Measurements from ENCODE around the gene ADGRD1. TPM values are rescaled to one million over a fixed set of nuclear protein-coding genes. Genes with fewer than 3 reads are reported as not detected.
A peak's percentile ranks its signal among the peaks of the same experiment; 100 is the strongest.

Gene ADGRD1
- total and polyA plus RNA-seq, 4 donors, result 2.1 to 97.6 (median 31.0) TPM

DNA sequence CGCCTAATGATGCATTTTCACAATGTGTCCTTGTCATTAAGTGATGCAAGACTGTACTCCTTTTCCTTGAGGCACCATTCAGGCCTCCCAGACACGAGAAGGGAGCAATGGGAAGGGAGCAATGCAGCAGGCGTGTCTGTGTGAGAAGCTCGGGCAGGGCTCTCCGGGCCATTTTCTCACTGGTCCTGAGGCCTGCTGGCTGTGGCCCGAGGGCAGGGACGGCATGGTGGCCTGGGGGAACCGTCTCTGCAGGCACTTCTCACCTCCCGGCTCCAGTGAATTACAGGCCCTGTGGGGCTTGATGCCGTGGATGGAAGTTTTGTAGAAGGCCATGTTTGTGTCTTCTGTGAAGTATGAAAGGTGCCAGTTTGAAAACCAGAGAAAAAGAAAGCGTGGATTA is 71.0 kb downstream of the ADGRD1 start:
- no peaks in the 10 kb centered on the region for H3K36me3 ChIP-seq (ENCODE audit: control insufficient read depth in 1 of 2, insufficient read depth in 2 of 2, low read length in 1 of 2)
- WGBS, 2 donors, result 79 to 83% methylated on average over 11 of the region's 11 CpGs
- DNase-seq (no peak), ATAC-seq (ENCODE audit: low FRiP score) (no peak)
- H3K4me3 ChIP-seq (ENCODE audit: low read length in 2 of 2), result no peak overlapping the region
- H3K27me3 ChIP-seq (ENCODE audit: control insufficient read depth in 1 of 2, insufficient read depth in 2 of 2, low read length in 1 of 2), result no peaks in the 10 kb centered on the region
- intact Hi-C loops (cut with DNase I), result no loop called here
- no peak overlapping the region for H3K27ac ChIP-seq (ENCODE audit: low read depth in 1 of 2, low read length in 2 of 2)
- no peaks in the 10 kb centered on the region for H3K4me1 ChIP-seq (ENCODE audit: control insufficient read depth in 1 of 2, insufficient read depth in 2 of 2, low read length in 2 of 2)
- no peaks in the 10 kb centered on the region for H3K9me3 ChIP-seq (ENCODE audit: control insufficient read depth, low read length)

DNA sequence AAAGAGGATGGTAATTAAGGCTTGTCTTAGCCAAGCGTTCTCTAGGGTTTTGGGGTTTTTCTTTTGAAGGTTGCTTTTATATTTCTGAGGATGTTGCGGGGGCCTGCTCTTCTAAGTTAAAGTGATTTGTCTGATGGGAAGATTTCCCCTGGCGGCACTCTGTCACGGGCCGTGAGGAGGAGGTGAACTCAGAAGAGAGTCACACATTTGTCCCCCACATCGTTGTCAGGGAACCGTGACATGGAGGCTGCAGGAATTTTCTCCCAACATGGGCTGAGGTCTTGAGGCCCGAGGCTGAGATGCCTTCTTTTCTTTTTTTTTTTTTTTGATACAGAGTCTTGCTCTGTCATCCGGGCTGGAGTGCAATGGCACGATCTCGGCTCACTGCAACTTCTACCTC is 71.5 kb downstream of the ADGRD1 start:
- Histone ChIP-seq H3K36me3 (ENCODE audit: control insufficient read depth in 1 of 2, insufficient read depth in 2 of 2, low read length in 1 of 2) (no peaks in the 10 kb centered on the region), H3K9me3 (ENCODE audit: control insufficient read depth, low read length) (no peaks in the 10 kb centered on the region), H3K27ac (ENCODE audit: low read depth in 1 of 2, low read length in 2 of 2) (no peak overlapping the region), H3K27me3 (ENCODE audit: control insufficient read depth in 1 of 2, insufficient read depth in 2 of 2, low read length in 1 of 2) (no peaks in the 10 kb centered on the region), H3K4me3 (ENCODE audit: low read length in 2 of 2) (no peak overlapping the region), H3K4me1 (ENCODE audit: control insufficient read depth in 1 of 2, insufficient read depth in 2 of 2, low read length in 2 of 2) (no peaks in the 10 kb centered on the region)
- DNase-seq (no peak), ATAC-seq (ENCODE audit: low FRiP score) (no peak)
- intact Hi-C loops (cut with DNase I), result no loop called here
- 78 to 79% methylated on average over 11 of the region's 11 CpGs for WGBS, 2 donors

DNA sequence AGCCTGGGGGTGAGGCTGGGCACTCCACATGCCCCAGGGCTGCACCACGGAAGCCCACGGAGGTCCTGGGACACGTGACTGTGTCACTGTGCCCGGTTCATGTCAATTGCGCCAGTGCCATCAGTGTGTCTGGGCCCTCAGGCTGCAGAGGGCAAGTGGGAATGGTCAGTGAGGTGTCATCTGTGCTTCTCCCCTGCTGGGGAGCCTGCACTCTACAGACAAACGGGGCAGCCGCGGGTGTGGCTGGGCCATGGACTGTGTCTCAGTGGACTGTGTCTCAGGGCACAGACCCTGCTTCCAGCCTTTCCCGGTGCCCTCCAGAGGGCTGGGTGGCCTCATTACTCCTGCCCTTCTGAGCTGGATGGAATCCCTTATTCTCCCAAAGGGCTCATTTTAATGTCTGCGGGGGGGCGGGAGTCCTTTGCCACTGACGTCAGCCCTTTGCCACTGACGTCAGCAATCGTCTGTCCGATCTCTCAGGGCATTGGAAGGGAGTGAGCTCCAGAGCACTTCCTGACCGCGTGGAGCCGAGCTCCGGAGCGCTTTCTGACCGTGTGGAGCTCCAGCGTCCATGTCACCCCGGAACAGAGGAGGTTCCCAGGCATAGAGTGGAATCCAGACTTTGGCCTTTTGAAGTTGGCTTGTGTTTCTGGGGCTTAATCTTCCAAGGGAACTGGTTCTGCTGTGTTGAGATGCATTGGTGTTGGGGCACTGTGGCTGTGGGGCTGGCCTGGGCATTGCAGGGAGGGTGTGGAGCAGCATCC is 72.4 kb downstream of the ADGRD1 start:
- Histone ChIP-seq H3K4me1 (ENCODE audit: control insufficient read depth in 1 of 2, insufficient read depth in 2 of 2, low read length in 2 of 2) (no peaks in the 10 kb centered on the region), H3K36me3 (ENCODE audit: control insufficient read depth in 1 of 2, insufficient read depth in 2 of 2, low read length in 1 of 2) (no peaks in the 10 kb centered on the region), H3K27ac (ENCODE audit: low read depth in 1 of 2, low read length in 2 of 2) (no peak overlapping the region), H3K4me3 (ENCODE audit: low read length in 2 of 2) (no peak overlapping the region), H3K9me3 (ENCODE audit: control insufficient read depth, low read length) (no peaks in the 10 kb centered on the region), H3K27me3 (ENCODE audit: control insufficient read depth in 1 of 2, insufficient read depth in 2 of 2, low read length in 1 of 2) (no peaks in the 10 kb centered on the region)
- intact Hi-C loops (cut with DNase I), result no loop called here
- no peak for DNase-seq
- 78 to 81% methylated on average over 23 of the region's 23 CpGs for WGBS, 2 donors
- peak; percentile 24 for ATAC-seq (ENCODE audit: low FRiP score)

DNA sequence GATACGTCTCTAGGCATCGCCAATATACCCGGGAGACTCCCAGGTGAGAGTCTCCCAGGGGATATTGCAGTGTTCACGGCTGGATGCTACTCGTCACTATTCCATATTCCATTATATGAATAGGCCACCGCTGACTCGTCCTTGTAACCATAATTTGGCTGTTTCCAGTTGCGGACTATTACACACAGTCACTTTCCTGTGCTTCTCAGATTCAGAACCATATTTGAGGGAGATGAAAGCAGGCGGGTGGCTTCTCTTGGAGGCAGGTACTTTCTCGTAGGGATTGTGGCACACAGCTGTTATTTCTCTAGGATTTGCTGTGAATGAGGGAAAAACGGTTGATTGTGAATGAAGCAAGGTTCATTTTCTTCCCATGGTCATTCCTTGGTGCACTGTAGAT is 73.0 kb downstream of the ADGRD1 start:
- Histone ChIP-seq H3K27me3 (ENCODE audit: control insufficient read depth in 1 of 2, insufficient read depth in 2 of 2, low read length in 1 of 2) (no peaks in the 10 kb centered on the region), H3K9me3 (ENCODE audit: control insufficient read depth, low read length) (no peaks in the 10 kb centered on the region), H3K27ac (ENCODE audit: low read depth in 1 of 2, low read length in 2 of 2) (no peak overlapping the region), H3K4me1 (ENCODE audit: control insufficient read depth in 1 of 2, insufficient read depth in 2 of 2, low read length in 2 of 2) (no peaks in the 10 kb centered on the region), H3K4me3 (ENCODE audit: low read length in 2 of 2) (no peak overlapping the region), H3K36me3 (ENCODE audit: control insufficient read depth in 1 of 2, insufficient read depth in 2 of 2, low read length in 1 of 2) (no peaks in the 10 kb centered on the region)
- DNase-seq (no peak), ATAC-seq (ENCODE audit: low FRiP score) (no peak)
- 90 to 91% methylated on average over 11 of the region's 11 CpGs for WGBS, 2 donors
- intact Hi-C loops (cut with DNase I), result no loop called here

DNA sequence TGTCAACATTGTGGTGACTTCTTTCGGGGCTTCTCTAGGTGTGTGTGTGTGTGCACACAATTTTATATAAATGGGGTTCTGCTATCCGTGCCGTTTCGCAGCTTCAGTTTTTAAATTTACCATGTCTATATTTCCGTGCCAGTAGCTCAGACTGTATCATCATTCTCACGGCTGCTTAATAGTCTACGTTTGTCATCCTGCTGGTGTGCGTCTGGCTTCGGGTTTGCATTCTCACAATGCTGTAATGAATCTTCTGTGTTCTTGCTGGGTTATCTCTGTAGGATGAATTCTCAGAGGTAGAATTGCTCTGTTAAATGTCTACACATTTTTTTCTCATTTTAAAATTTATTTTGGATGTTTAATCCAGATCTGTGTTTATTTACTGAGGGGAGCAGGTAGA is 73.6 kb downstream of the ADGRD1 start:
- Histone ChIP-seq H3K4me3 (ENCODE audit: low read length in 2 of 2) (no peak overlapping the region), H3K36me3 (ENCODE audit: control insufficient read depth in 1 of 2, insufficient read depth in 2 of 2, low read length in 1 of 2) (no peaks in the 10 kb centered on the region), H3K27me3 (ENCODE audit: control insufficient read depth in 1 of 2, insufficient read depth in 2 of 2, low read length in 1 of 2) (no peaks in the 10 kb centered on the region), H3K9me3 (ENCODE audit: control insufficient read depth, low read length) (no peaks in the 10 kb centered on the region), H3K4me1 (ENCODE audit: control insufficient read depth in 1 of 2, insufficient read depth in 2 of 2, low read length in 2 of 2) (no peaks in the 10 kb centered on the region), H3K27ac (ENCODE audit: low read depth in 1 of 2, low read length in 2 of 2) (no peak overlapping the region)
- intact Hi-C loops (cut with DNase I), result no loop called here
- 79 to 86% methylated on average over 9 of the region's 9 CpGs for WGBS, 2 donors
- DNase-seq (no peak), ATAC-seq (ENCODE audit: low FRiP score) (no peak)

DNA sequence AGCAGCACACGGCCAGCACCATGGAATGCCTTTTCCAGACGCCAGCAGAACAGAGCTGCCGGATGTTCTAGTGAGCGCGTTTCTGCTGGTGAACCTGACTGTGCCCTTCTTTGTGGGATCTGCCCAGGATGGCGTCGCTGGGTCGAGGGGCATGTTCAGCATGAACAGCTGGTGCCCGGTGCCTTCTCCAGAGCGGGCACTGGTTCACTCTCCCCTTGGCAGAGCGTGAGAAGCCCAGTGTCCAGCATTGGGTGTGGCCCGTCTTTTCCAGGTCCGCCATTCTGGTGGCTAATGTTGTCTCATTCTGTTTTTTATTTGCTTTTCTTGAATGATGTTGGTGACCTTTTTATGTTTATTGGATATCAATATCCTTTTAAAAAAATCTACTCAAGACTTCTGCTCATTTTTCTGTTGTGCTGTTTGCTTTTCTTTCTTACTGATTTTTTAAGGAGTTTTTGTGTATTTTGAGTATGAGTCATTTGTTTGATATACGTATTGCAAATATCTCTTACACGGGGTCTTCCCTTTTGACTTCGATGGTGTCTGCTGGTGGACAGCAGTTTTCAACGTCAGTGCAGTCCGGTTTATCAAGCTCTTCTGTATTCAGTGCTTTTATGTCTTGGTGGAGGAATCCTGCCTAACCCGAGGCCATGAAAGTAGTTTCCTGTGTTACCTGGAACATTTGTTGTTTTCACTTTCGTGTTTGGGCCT is 74.3 kb downstream of the ADGRD1 start:
- ATAC-seq (ENCODE audit: low FRiP score) (no peak), DNase-seq (no peak)
- Histone ChIP-seq H3K4me3 (ENCODE audit: low read length in 2 of 2) (no peak overlapping the region), H3K36me3 (ENCODE audit: control insufficient read depth in 1 of 2, insufficient read depth in 2 of 2, low read length in 1 of 2) (no peaks in the 10 kb centered on the region), H3K4me1 (ENCODE audit: control insufficient read depth in 1 of 2, insufficient read depth in 2 of 2, low read length in 2 of 2) (no peaks in the 10 kb centered on the region), H3K27me3 (ENCODE audit: control insufficient read depth in 1 of 2, insufficient read depth in 2 of 2, low read length in 1 of 2) (no peaks in the 10 kb centered on the region), H3K9me3 (ENCODE audit: control insufficient read depth, low read length) (no peaks in the 10 kb centered on the region), H3K27ac (ENCODE audit: low read depth in 1 of 2, low read length in 2 of 2) (no peak overlapping the region)
- 89 to 92% methylated on average over 20 of the region's 20 CpGs for WGBS, 2 donors
- intact Hi-C loops (cut with DNase I), result no loop called here

DNA sequence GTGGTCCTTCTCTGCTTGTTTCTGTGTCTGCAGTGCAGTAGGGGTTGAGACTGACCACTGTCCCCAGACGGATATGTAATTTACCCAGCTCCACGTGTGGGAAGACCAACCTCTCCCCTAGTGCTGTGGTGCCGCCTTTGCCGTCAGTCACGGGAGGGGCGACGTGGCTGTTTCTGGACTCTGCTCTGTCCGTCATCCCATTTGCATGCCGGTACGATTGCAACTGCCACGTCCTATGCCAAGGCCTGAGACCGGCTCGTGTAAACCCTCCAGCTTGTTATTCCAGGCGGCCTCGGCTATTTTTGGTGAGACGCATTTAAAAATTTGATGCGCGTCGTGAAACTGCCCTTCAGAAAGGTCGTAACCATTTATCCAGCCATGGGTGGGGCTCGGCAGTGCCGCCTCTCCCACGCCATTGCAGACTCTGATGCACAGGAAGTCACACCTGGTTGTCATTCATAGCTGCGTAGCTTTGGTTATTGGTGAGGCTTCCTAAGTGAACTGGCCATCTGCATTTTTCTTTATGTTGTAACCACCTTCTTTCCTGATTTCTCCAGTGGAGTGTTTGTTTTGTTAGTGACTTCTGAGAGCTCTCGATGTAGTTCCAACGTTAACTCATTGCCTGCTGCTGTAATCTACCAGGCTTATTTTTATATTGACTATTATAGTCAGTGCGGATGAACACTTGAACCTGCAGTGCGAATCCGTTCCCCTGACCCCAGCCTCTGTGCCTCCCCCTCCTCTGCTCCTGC is 75.1 kb downstream of the ADGRD1 start:
- Histone ChIP-seq H3K4me3 (ENCODE audit: low read length in 2 of 2) (no peak overlapping the region), H3K9me3 (ENCODE audit: control insufficient read depth, low read length) (no peaks in the 10 kb centered on the region), H3K27me3 (ENCODE audit: control insufficient read depth in 1 of 2, insufficient read depth in 2 of 2, low read length in 1 of 2) (no peaks in the 10 kb centered on the region), H3K27ac (ENCODE audit: low read depth in 1 of 2, low read length in 2 of 2) (no peak overlapping the region), H3K36me3 (ENCODE audit: control insufficient read depth in 1 of 2, insufficient read depth in 2 of 2, low read length in 1 of 2) (no peaks in the 10 kb centered on the region), H3K4me1 (ENCODE audit: control insufficient read depth in 1 of 2, insufficient read depth in 2 of 2, low read length in 2 of 2) (no peaks in the 10 kb centered on the region)
- intact Hi-C loops (cut with DNase I), result no loop called here
- DNase-seq (no peak), ATAC-seq (ENCODE audit: low FRiP score) (no peak)
- WGBS, 2 donors, result 66 to 69% methylated on average over 29 of the region's 29 CpGs

DNA sequence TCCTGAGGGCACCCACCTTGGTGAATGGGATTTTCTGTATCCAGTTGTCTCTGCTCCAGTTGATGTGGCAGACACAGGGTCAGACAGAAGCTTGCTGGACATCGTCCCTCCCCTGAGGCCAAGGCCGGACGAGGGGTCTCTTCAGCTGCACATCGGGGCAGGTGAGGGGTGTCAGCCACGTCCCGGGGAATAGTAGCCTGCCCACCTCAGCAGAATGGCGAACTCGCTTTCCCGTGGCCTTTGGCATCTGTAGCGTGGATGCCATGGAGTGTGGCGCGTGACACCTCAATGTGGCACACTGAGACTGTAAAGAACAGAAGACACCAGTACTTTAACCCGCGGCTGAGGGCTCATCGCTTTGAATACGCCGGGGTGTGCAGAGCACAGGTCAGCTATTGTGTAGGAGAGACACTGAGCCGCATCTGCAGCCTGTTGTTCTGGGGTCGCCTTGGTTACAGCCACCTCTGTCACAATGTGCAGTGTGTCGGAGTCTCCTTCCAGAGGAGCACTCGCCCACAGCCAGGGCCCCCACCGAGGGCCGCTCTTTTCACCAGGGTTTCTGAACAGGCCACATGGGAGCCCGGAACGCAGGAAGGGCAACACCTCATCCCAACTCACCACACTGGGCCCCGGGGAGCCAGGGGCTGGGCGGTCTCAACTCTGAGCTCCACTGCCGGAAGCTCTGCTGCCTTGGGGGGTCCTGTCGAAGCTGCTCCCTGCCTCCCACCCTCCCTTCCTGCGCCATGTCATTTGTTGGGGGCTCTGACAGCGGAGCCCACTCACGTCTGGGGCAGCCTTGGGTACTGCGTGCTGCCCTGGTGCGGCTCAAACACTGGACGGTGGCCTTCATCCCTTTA is 77.0 kb downstream of the ADGRD1 start:
- 93% methylated on average over 35 of the region's 35 CpGs for WGBS, 2 donors
- no peaks in the 10 kb centered on the region for H3K4me1 ChIP-seq (ENCODE audit: control insufficient read depth in 1 of 2, insufficient read depth in 2 of 2, low read length in 2 of 2)
- no peaks in the 10 kb centered on the region for H3K9me3 ChIP-seq (ENCODE audit: control insufficient read depth, low read length)
- H3K27ac ChIP-seq (ENCODE audit: low read depth in 1 of 2, low read length in 2 of 2), result no peak overlapping the region
- H3K4me3 ChIP-seq (ENCODE audit: low read length in 2 of 2), result no peak overlapping the region
- no peak for ATAC-seq (ENCODE audit: low FRiP score)
- intact Hi-C loops (cut with DNase I), result no loop called here
- no peaks in the 10 kb centered on the region for H3K36me3 ChIP-seq (ENCODE audit: control insufficient read depth in 1 of 2, insufficient read depth in 2 of 2, low read length in 1 of 2)
- H3K27me3 ChIP-seq (ENCODE audit: control insufficient read depth in 1 of 2, insufficient read depth in 2 of 2, low read length in 1 of 2), result no peaks in the 10 kb centered on the region
- DNase-seq, result no peak

Data from aorta (tissue), 5 donors.